Common myeloid progenitor, CD34-positive (primary cell): ENCODE measurements around the gene HIPK3.
"Not testable (repeated sequence)": the region's sequence is repeated elsewhere in the genome, so short reads cannot be mapped to it uniquely, and the experiment has no call there.

Experiments
- CTCF ChIA-PET: fragments of 350-600 bp; sonication (Branson Sonifier 250); formaldehyde crosslinking; loops from one replicate; lab custom pipeline; 2021; ENCODE audit warnings: antibody characterized with exemption; lab: Charles Lee
- POLR2A ChIA-PET: fragments of 350-600 bp; sonication (Branson Sonifier 250); formaldehyde crosslinking; loops from one replicate; lab custom pipeline; 2021; ENCODE audit warnings: antibody characterized with exemption; lab: Charles Lee
- DNase-seq, 3 donors: peaks; one replicate each; pipeline versions ENCODE4 v3.0.0 to v3.0.0-alpha.2; 2013
- H3K27ac ChIP-seq, 2 experiments: 1 replicate in 1 of 2; 2 replicates in 1 of 2; pipeline ENCODE4 v1.7.0; 2013; ENCODE audit warnings: inconsistent platforms in 2 of 2, low read length in 2 of 2, mild to moderate bottlenecking in 2 of 2, low read depth in 1 of 2, moderate library complexity in 1 of 2; ENCODE audit not compliant: severe bottlenecking in 2 of 2, insufficient read depth in 1 of 2, poor library complexity in 1 of 2
- H3K27me3 ChIP-seq, 5 experiments: replicated peaks in 2 of 5; 1 replicate in 3 of 5; 2 replicates in 2 of 5; pipeline versions ENCODE4 v1.6.1 to v1.7.0; 2013; ENCODE audit warnings: low read length in 4 of 5, mild to moderate bottlenecking in 2 of 5, moderate library complexity in 2 of 5, inconsistent platforms in 1 of 5; ENCODE audit not compliant: insufficient read depth in 5 of 5, control insufficient read depth in 4 of 5
- H3K36me3 ChIP-seq, 4 experiments: 1 replicate in 2 of 4; 2 replicates in 2 of 4; pipeline versions ENCODE4 v1.6.1 to v1.7.0; 2013; ENCODE audit warnings: low read length in 3 of 4, control low read depth in 1 of 4, mild to moderate bottlenecking in 1 of 4; ENCODE audit not compliant: control insufficient read depth in 4 of 4, insufficient read depth in 4 of 4
- H3K4me1 ChIP-seq, 4 experiments: 1 replicate in 3 of 4; 2 replicates in 1 of 4; pipeline versions ENCODE4 v1.6.1 to v1.7.1; 2013; ENCODE audit warnings: low read length in 3 of 4, mild to moderate bottlenecking in 3 of 4, control low read depth in 1 of 4, inconsistent platforms in 1 of 4, moderate library complexity in 1 of 4; ENCODE audit not compliant: control insufficient read depth in 4 of 4, insufficient read depth in 4 of 4; ENCODE audit errors: control extremely low read depth in 1 of 4
- H3K4me3 ChIP-seq, 7 experiments: 1 replicate in 4 of 7; 2 replicates in 3 of 7; pipeline versions ENCODE4 v1.5.1 to v1.7.0; 2013; ENCODE audit warnings: mild to moderate bottlenecking in 7 of 7, low read length in 6 of 7, moderate library complexity in 6 of 7, inconsistent platforms in 2 of 7, low read depth in 2 of 7, control low read depth in 1 of 7; ENCODE audit not compliant: insufficient read depth in 4 of 7, control insufficient read depth in 1 of 7; ENCODE audit errors: extremely low read depth in 1 of 7
- H3K9me3 ChIP-seq, 5 experiments: 1 replicate in 4 of 5; 2 replicates in 1 of 5; pipeline versions ENCODE4 v1.6.1 to v1.7.1; 2013; ENCODE audit warnings: low read length in 4 of 5, mild to moderate bottlenecking in 2 of 5, inconsistent platforms in 1 of 5, low read depth in 1 of 5, moderate library complexity in 1 of 5; ENCODE audit not compliant: control insufficient read depth in 4 of 5, insufficient read depth in 2 of 5; ENCODE audit errors: control extremely low read depth in 1 of 5
- WGBS: methylation state at CpG from one replicate; pipeline ENCODE4 v1.1.5; 2013; ENCODE audit not compliant: insufficient coverage; 5-methylcytosine and 5-hydroxymethylcytosine counted together

The HIPK3 gene

GRCh38 chr11:33214767-33215166 lies 42.4 kb upstream of the HIPK3 start:
- Histone ChIP-seq H3K36me3 (no peaks in the 10 kb centered on the region), H3K4me3 (no peak overlapping the region), H3K9me3 (no peaks in the 10 kb centered on the region), H3K4me1 (peaks cover 0 to 11% (median 0%) of the 10 kb centered on the region in 4 experiments), H3K27me3 (no peaks in the 10 kb centered on the region), H3K27ac (no peak overlapping the region)
- CTCF ChIA-PET, result interaction anchor here (0.8 to 0.9 kb wide), 2 partner anchors 46 to 75 kb away, joined by 3 to 4 read pairs; no protein-coding TSS in a partner anchor
- POLR2A ChIA-PET, result no interaction called here
- 79% methylated on average over 2 of the region's 2 CpGs for WGBS
- no peak for DNase-seq

- H3K9me3 ChIP-seq, H3K4me1 ChIP-seq, H3K27ac ChIP-seq, H3K36me3 ChIP-seq, DNase-seq, H3K4me3 ChIP-seq, CTCF ChIA-PET, POLR2A ChIA-PET, H3K27me3 ChIP-seq: not testable (repeated sequence)
- no CpG with 5 or more reads among the region's 2 CpGs for WGBS
Observed at GRCh38 chr11:33216676-33217075, 40.5 kb upstream of the HIPK3 start.

- H3K27ac ChIP-seq, result no peak overlapping the region
- H3K36me3 ChIP-seq, result no peaks in the 10 kb centered on the region
- H3K4me3 ChIP-seq, result no peak overlapping the region
- ChIA-PET POLR2A (no interaction called here), CTCF (interaction anchor here (0.5 kb wide), 1 partner anchor 74 kb away, joined by 3 read pairs; no protein-coding TSS in a partner anchor)
- H3K27me3 ChIP-seq, result no peaks in the 10 kb centered on the region
- H3K9me3 ChIP-seq, result no peaks in the 10 kb centered on the region
- 96% methylated on average over 4 of the region's 7 CpGs for WGBS
- DNase-seq, result no peak
- H3K4me1 ChIP-seq, result no peaks in the 10 kb centered on the region
Observed at GRCh38 chr11:33222052-33222750, 35.0 kb upstream of the HIPK3 start.

DNA sequence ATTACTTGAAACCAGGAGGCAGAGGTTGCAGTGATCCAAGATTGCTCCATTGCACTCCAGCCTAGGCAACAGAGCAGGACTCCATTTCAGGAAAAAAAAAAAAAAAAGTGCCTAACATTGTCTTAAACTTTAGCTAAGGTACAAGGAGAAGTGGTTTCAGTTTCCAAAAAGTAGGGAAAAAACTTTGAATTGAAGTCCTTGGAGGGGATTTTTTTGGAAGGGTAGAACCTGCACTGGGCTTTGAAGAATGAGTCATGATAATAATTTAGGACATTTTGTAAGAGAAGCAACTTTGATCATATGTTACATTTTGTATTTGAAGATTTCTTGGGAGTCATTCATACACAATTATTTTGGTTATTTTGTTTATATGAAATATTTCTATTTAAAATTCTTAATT lies 31.8 kb upstream of the HIPK3 start:
- no peaks in the 10 kb centered on the region for H3K9me3 ChIP-seq
- H3K4me1 ChIP-seq, result no peaks in the 10 kb centered on the region
- no peaks in the 10 kb centered on the region for H3K27me3 ChIP-seq
- CTCF ChIA-PET, result no interaction called here
- H3K4me3 ChIP-seq, result no peak overlapping the region
- POLR2A ChIA-PET, result interaction anchor here (0.6 to 0.7 kb wide), 2 partner anchors 61 to 175 kb away, joined by 3 to 4 read pairs; no protein-coding TSS in a partner anchor
- H3K36me3 ChIP-seq, result no peaks in the 10 kb centered on the region
- no peak overlapping the region for H3K27ac ChIP-seq
- no peak for DNase-seq

DNA sequence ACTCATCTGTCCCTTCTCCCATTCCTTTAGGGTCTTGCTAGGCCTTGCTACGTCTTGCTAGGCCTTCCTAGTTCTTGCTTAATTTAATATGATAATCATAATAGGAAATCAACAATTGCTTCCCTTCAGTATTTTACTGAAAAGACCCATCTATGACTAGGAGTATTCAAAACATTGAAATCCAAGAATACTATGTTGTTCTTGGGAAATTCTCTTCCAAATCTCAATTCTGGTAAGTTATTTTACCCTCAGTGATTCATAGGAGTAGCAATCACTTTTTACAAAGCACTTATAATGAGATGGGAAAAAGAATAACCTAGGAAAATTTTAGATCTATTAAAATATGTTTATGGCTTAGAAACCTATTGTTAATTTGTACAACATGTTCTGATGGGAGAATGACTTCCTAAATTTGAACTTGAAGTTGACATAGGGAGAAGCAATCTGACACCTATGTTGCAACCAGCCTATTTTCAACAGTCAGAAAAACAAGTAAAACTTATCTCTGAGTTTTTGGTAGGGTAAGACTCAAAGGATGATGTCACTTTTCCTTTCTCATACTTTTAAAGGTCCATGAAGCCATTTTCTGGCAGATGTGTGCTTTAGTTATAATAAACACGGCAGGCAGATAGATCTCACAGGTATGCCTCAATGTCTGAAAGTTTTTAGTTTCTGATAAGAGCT lies 29.5 kb upstream of the HIPK3 start:
- no CpG with 5 or more reads among the region's 2 CpGs for WGBS
- no peaks in the 10 kb centered on the region for H3K27me3 ChIP-seq
- CTCF ChIA-PET, result no interaction called here
- peak in 2 of 3 donors; percentile 19 to 20 for DNase-seq
- no peak overlapping the region for H3K4me3 ChIP-seq
- POLR2A ChIA-PET, result no interaction called here
- no peaks in the 10 kb centered on the region for H3K4me1 ChIP-seq
- no peak overlapping the region for H3K27ac ChIP-seq
- no peaks in the 10 kb centered on the region for H3K9me3 ChIP-seq
- H3K36me3 ChIP-seq, result no peaks in the 10 kb centered on the region

DNA sequence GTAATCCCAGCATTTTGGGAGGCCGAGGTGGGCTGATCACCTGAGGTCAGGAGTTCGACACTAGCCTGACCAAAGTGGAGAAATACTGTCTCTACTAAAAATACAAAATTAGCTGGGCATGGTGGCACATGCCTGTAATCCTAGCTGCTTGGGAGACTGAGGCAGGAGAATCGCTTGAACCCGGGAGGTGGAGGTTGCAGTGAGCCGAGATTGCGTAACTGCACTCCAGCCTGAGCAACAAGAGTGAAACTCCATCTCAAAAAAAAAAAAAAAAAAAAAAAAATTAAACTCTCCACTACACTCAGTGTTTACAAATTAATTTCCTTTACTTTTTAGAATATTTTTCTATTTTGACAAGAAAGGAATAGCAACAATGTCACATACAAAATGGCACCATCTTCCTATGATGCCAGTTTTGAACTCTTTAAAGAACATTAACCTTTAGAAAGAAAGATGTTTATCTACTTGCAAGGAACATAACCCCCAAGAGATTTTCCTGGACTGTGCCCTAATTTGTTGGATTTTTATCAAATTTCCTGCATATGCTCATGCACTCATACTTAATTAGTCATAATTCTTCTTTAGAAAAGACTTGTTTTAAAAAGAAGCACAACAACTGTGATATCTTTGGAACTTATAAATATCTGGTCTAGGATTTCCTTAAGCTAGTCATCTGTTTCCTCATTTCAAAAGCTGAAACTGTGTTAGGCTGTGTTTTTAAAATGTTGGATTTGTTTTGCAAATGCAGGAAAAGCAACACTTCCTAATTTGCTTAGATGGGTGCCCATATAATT lies 22.6 kb upstream of the HIPK3 start:
- Histone ChIP-seq H3K27ac (peak overlapping the region in 1 of 2 experiments; percentile 49), H3K4me1 (peaks cover 0 to 12% (median 6%) of the 10 kb centered on the region in 4 experiments), H3K9me3 (no peaks in the 10 kb centered on the region), H3K27me3 (no peaks in the 10 kb centered on the region), H3K4me3 (peak overlapping the region in 1 of 7 experiments; percentile 19), H3K36me3 (no peaks in the 10 kb centered on the region)
- DNase-seq, result peak; percentile 27 to 75 (median 55)
- CTCF ChIA-PET, result no interaction called here
- 100% methylated on average over 2 of the region's 6 CpGs for whole genome bisulfite sequencing
- POLR2A ChIA-PET, result no interaction called here
